K562 (cell line): ENCODE data around the gene PDIA2. TPM values are rescaled to one million over a fixed set of nuclear protein-coding genes. Genes with fewer than 3 reads are reported as not detected.

Source experiments
- ATAC-seq: fragments of 200-7000 bp; cut with Tn5 transposase; 3 replicates; pipeline ENCODE4 v1.9.1; 2020; ENCODE audit warnings: moderate library complexity
- BruUV-seq: library from RNA; stranded (reverse); fragments of 400-500 nt; replicated peaks from 2 replicates; lab custom pipeline; 2021; lab: Mats Ljungman, UMichigan
- CTCF ChIA-PET: fragments of 300-600 bp; formaldehyde crosslinking; extraction: SDS; loops from one replicate; lab custom pipeline; 2021; ENCODE audit warnings: low intra/inter-chr PET ratio; lab: Yijun Ruan, JAX
- POLR2A ChIA-PET: fragments of 300-600, 350-650 bp; sonication (Branson Sonifier 250); formaldehyde crosslinking; extraction: SDS; loops from one replicate; lab custom pipeline; 2021; ENCODE audit warnings: antibody characterized with exemption, inconsistent platforms; lab: Yijun Ruan, JAX
- DNase-seq, 4 experiments: peaks; one replicate each; pipeline versions ENCODE4 v3.0.0 to v3.0.0-alpha.2; 2011 to 2018; ENCODE audit warnings: low spot score in 3 of 4, mixed read lengths in 3 of 4; ENCODE audit errors: extremely low read depth in 1 of 4
- FAIRE-seq: peaks from 2 replicates; lab custom pipeline; 2011; peaks lifted over from hg19 to GRCh38; lab: Jason Lieb, UNC
- H2AFZ ChIP-seq: 2 replicates; pipeline ENCODE4 v1.6.0; 2011; ENCODE audit warnings: low read depth, low read length, control low read depth, inconsistent platforms
- H3K27ac ChIP-seq: fragments of 200-600 bp; 3 replicates; pipeline ENCODE4 v1.8.0; 2011; ENCODE audit warnings: low read depth, mild to moderate bottlenecking, control low read depth, inconsistent platforms, low read length, moderate library complexity, mixed read lengths; ENCODE audit errors: extremely low read depth
- H3K27me3 ChIP-seq, 2 experiments: fragments of 300-600 bp in 1 of 2; 2 replicates in 1 of 2; 3 replicates in 1 of 2; pipeline versions ENCODE4 v1.6.0 to v1.8.0; 2011; ENCODE audit warnings: inconsistent platforms in 2 of 2, low read length in 2 of 2, mild to moderate bottlenecking in 1 of 2, mixed read lengths in 1 of 2, moderate library complexity in 1 of 2; ENCODE audit not compliant: control insufficient read depth in 2 of 2, insufficient read depth in 2 of 2
- H3K36me3 ChIP-seq: fragments of 300-600 bp; 3 replicates; pipeline ENCODE4 v1.8.0; 2011; ENCODE audit warnings: mild to moderate bottlenecking, low read length, inconsistent platforms; ENCODE audit not compliant: control insufficient read depth, insufficient read depth
- H3K4me1 ChIP-seq, 2 experiments: fragments of 200-600 bp in 1 of 2; replicated peaks in 1 of 2; 2 replicates in 1 of 2; 3 replicates in 1 of 2; pipeline versions ENCODE4 v1.5.1 to v1.8.0; 2011; ENCODE audit warnings: inconsistent platforms in 2 of 2, low read length in 2 of 2, mild to moderate bottlenecking in 1 of 2, mixed read lengths in 1 of 2, moderate library complexity in 1 of 2; ENCODE audit not compliant: control insufficient read depth in 2 of 2, insufficient read depth in 2 of 2
- H3K4me2 ChIP-seq: 2 replicates; pipeline ENCODE4 v1.6.1; 2011; ENCODE audit warnings: low read length, control low read depth, inconsistent platforms, mixed read lengths; ENCODE audit not compliant: insufficient read depth
- H3K4me3 ChIP-seq: fragments of 200-600 bp; sonication (generic), shearing (Covaris generic); 2 replicates; pipeline ENCODE4 v1.5.1; 2016; ENCODE audit warnings: control low read depth, inconsistent platforms
- H3K79me2 ChIP-seq: fragments of 200-600 bp; 3 replicates; pipeline ENCODE4 v1.8.0; 2011; ENCODE audit warnings: low read length, inconsistent platforms; ENCODE audit not compliant: control insufficient read depth, insufficient read depth
- H3K9ac ChIP-seq, 2 experiments: 2 replicates each; pipeline versions ENCODE4 v1.6.0 to v1.6.1; 2011; ENCODE audit warnings: low read depth in 2 of 2, low read length in 2 of 2, control low read depth in 1 of 2, inconsistent platforms in 1 of 2, mild to moderate bottlenecking in 1 of 2, mixed read lengths in 1 of 2; ENCODE audit not compliant: insufficient read depth in 1 of 2
- H3K9me1 ChIP-seq: one replicate; pipeline ENCODE4 v1.6.0; 2011; ENCODE audit warnings: inconsistent platforms, mild to moderate bottlenecking, low read length, moderate library complexity; ENCODE audit not compliant: control insufficient read depth, insufficient read depth
- H3K9me3 ChIP-seq: replicated peaks from 2 replicates; pipeline ENCODE4 v1.5.1; 2011; ENCODE audit warnings: low read depth, low read length, inconsistent platforms; ENCODE audit not compliant: control insufficient read depth, insufficient read depth
- H4K20me1 ChIP-seq: replicated peaks from 2 replicates; pipeline ENCODE4 v1.6.1; 2011; ENCODE audit warnings: low read length, inconsistent platforms, mixed read lengths; ENCODE audit not compliant: control insufficient read depth, insufficient read depth
- BCL6 ChIP-seq: fragments of 250-450 bp; sonication (Bioruptor Pico); IDR thresholded peaks from 2 replicates; pipeline ENCODE4 v1.4.0; 2020
- ELK3 ChIP-seq: fragments of 450-650 bp; formaldehyde crosslinking; IDR thresholded peaks from 2 replicates; pipeline ENCODE4 v1.4.0; 2020; ENCODE audit warnings: mild to moderate bottlenecking
- HNRNPH1 ChIP-seq: fragments of 200-400 bp; formaldehyde crosslinking; optimal IDR thresholded peaks from 2 replicates; pipeline ENCODE3; 2017; ENCODE audit warnings: low read depth, mild to moderate bottlenecking, low read length, moderate library complexity
- KDM2B ChIP-seq: fragments of 250-450 bp; sonication (Bioruptor Pico); IDR thresholded peaks from 2 replicates; pipeline ENCODE4 v1.8.0; 2021; ENCODE audit warnings: mild to moderate bottlenecking, moderate library complexity
- MAX ChIP-seq: sonication (generic); formaldehyde crosslinking; IDR thresholded peaks from 2 replicates; pipeline ENCODE4 v1.9.0; 2022; ENCODE audit warnings: mild to moderate bottlenecking, missing genetic modification reagents
- NR2F6 ChIP-seq: fragments of 450-650 bp; formaldehyde crosslinking; IDR thresholded peaks from 2 replicates; pipeline ENCODE4 v1.4.0; 2020; ENCODE audit warnings: mild to moderate bottlenecking
- PHF21A ChIP-seq: fragments of 450-650 bp; IDR thresholded peaks from 2 replicates; pipeline ENCODE4 v1.6.1; 2017; ENCODE audit warnings: low read depth, borderline replicate concordance
- PRPF4 ChIP-seq: fragments of 200-400 bp; formaldehyde crosslinking; IDR thresholded peaks from one replicate; pipeline ENCODE4 v1.6.1; 2017; ENCODE audit warnings: low read length, low read depth, mild to moderate bottlenecking; ENCODE audit not compliant: insufficient read depth, poor library complexity, severe bottlenecking
- SREBF2 ChIP-seq: sonication (generic); formaldehyde crosslinking; IDR thresholded peaks from 2 replicates; pipeline ENCODE4 v1.4.0; 2020; ENCODE audit warnings: mild to moderate bottlenecking, missing genetic modification reagents
- TCFL5 ChIP-seq: fragments of 250-450 bp; sonication (Bioruptor Pico); conservative IDR thresholded peaks from 2 replicates; pipeline ENCODE4 v1.6.1; 2021; ENCODE audit warnings: mild to moderate bottlenecking, moderate library complexity, matching md5 sums
- THRB ChIP-seq: fragments of 450-650 bp; formaldehyde crosslinking; conservative IDR thresholded peaks from 2 replicates; pipeline ENCODE4 v1.4.0; 2022; ENCODE audit warnings: mild to moderate bottlenecking, missing genetic modification characterization
- ZNF121 ChIP-seq: sonication (generic); formaldehyde crosslinking; conservative IDR thresholded peaks from 2 replicates; pipeline ENCODE4 v1.8.0; 2022; ENCODE audit warnings: missing genetic modification reagents
- ZNF253 ChIP-seq: fragments of 250-450 bp; sonication (Bioruptor Pico); conservative IDR thresholded peaks from 2 replicates; pipeline ENCODE4 v1.6.1; 2021; ENCODE audit warnings: mild to moderate bottlenecking
- ZNF398 ChIP-seq: fragments of 250-450 bp; sonication (Bioruptor Pico); IDR thresholded peaks from 2 replicates; pipeline ENCODE4 v1.8.0; 2021; ENCODE audit warnings: moderate library complexity, mild to moderate bottlenecking, inconsistent platforms
- ZNF740 ChIP-seq, 3 experiments: fragments of 200-800 bp in 1 of 3; sonication (Bioruptor generic) in 1 of 3; sonication (generic) in 1 of 3; formaldehyde crosslinking in 1 of 3; IDR thresholded peaks; 2 replicates each; pipeline versions ENCODE4 v1.6.1 to v1.8.0; 2016 to 2022; ENCODE audit warnings: mild to moderate bottlenecking in 2 of 3, missing compliant biosample characterization in 2 of 3, missing genetic modification characterization in 2 of 3, missing genetic modification reagents in 1 of 3
- WGBS: fragments of 100-300 bp; shearing (Covaris generic); methylation state at CpG from one replicate; pipeline ENCODE4 v1.1.6; 2016; ENCODE audit warnings: low coverage, mixed read lengths; ENCODE audit not compliant: insufficient coverage; ENCODE audit errors: missing lambda C conversion rate; 5-methylcytosine and 5-hydroxymethylcytosine counted together
- in situ Hi-C: fragments of 300-500 bp; cut with MboI; formaldehyde crosslinking; loops from 4 replicates; pipeline ENCODE4 v1.15.0; 2018; ENCODE audit warnings: inconsistent platforms, mixed read lengths
- intact Hi-C: fragments of 100-400 bp; cut with micrococcal nuclease; formaldehyde crosslinking; loops from 2 replicates; pipeline ENCODE4 v1.14.2; 2022
- polyA plus RNA-seq, 8 experiments: library from polyadenylated mRNA; depleted of rRNA in 4 of 8; stranded (reverse) in 5 of 8; unstranded in 3 of 8; fragments of >200 nt; fragmentation: Nextera tagmentation in 2 of 8; fragmentation: Illumina TruSeq in 1 of 8; extraction: Ambion mirVana in 2 of 8; extraction: Trizol in 1 of 8; gene quantifications; 2 replicates each; pipeline versions ENCODE4 v1.2.1 to v1.2.3, GENCODE V29; 2011 to 2014; ENCODE audit warnings: inconsistent platforms in 1 of 8, missing spikeins in 1 of 8
- total RNA-seq, 7 experiments: library from RNA; depleted of rRNA in 6 of 7; stranded (reverse); fragments of >200 nt in 6 of 7; fragmentation: Illumina TruSeq in 2 of 7; extraction: Trizol in 2 of 7; gene quantifications; 2 replicates each; pipeline versions ENCODE4 v1.2.1 to v1.2.3, GENCODE V29; 2011 to 2021; ENCODE audit warnings: low replicate concordance in 1 of 7

PDIA2 gene
- total and polyA plus RNA-seq, 9 of the 15 experiments (the other 6 are each of a cell fraction or from before 2014, with no cell fraction given) = 0.13 to 0.92 (median 0.23) TPM; not detected in 4

- FAIRE-seq = no peak
- ATAC-seq = peak; percentile 80
- WGBS = 18% methylated on average over 21 of the region's 30 CpGs
- Histone ChIP-seq H3K36me3 (no peaks in the 10 kb centered on the region), H3K9ac (peak overlapping the region in 1 of 2 experiments; percentile 71; a peak in 2 of 4 replicates), H3K9me3 (no peaks in the 10 kb centered on the region), H2AFZ (0 out of 2 replicates have a peak overlapping the region, but pooled peaks have one; percentile 45), H3K4me2 (peak overlapping the region; percentile 32; the same call in 1 of the 2 replicates), H3K4me1 (peaks cover 0 to 71% of the 10 kb centered on the region in 2 experiments; a peak in 2 of 5 replicates), H3K27ac (no peak overlapping the region), H4K20me1 (no peaks in the 10 kb centered on the region), H3K4me3 (no peak overlapping the region), H3K79me2 (no peaks in the 10 kb centered on the region), H3K9me1 (no peaks in the 10 kb centered on the region), H3K27me3 (no peaks in the 10 kb centered on the region)
- in situ Hi-C loops = no loop called here
- DNase-seq = peak; percentile 47 to 86 (median 70)
- ChIA-PET POLR2A (interaction anchor here (1.3 kb wide), 1 partner anchor 10 kb away, joined by 3 read pairs; no protein-coding TSS in a partner anchor), CTCF (no interaction called here)
- intact Hi-C loops = no loop called here
- no TSS peak for BruUV-seq
- TF ChIP-seq ELK3 = no peak
- no peak for TF ChIP-seq ZNF740 (CRISPR knock-in tag; IDR thresholded peaks at IDR 0.05)
- no peak for TF ChIP-seq ZNF740 (tag; IDR thresholded peaks at IDR 0.05)
- TF ChIP-seq SREBF2 (CRISPR knock-in tag) = no peak
- TF ChIP-seq MAX (CRISPR knock-in tag) = no peak
- TF ChIP-seq BCL6 (CRISPR knock-in tag) = no peak
- TF ChIP-seq NR2F6 (CRISPR knock-in tag) = no peak
- no peak for TF ChIP-seq PHF21A
- TF ChIP-seq KDM2B (CRISPR knock-in tag) = no peak
- TF ChIP-seq ZNF253 (CRISPR knock-in tag) = no peak
- no peak for TF ChIP-seq HNRNPH1
- no peak for TF ChIP-seq PRPF4
- TF ChIP-seq ZNF121 = no peak
- TF ChIP-seq TCFL5 (CRISPR knock-in tag) = no peak
- no peak for TF ChIP-seq ZNF398 (CRISPR knock-in tag)
- no peak for TF ChIP-seq THRB (CRISPR knock-in tag)
These were observed 9.2 kb upstream of the PDIA2 start for GRCh38 chr16:273547-274421.
